NCI-H2107 treated with DMSO at 0.1 percent for 48 hours (cell line): ENCODE data around the gene INPP5F.

Source experiments
- DNase-seq: peaks from one replicate; lab custom pipeline; 2025; ENCODE audit not compliant: unreplicated experiment; lab: John Stamatoyannopoulos, UW

The INPP5F gene

GRCh38 chr10:119815671-119816070, 89.8 kb downstream of the INPP5F start:
- DNase-seq = no peak

- DNase-seq = no peak
Observed at GRCh38 chr10:119817991-119818888, 92.4 kb downstream of the INPP5F start.

GRCh38 chr10:119818889-119819270, 93.0 kb downstream of the INPP5F start:
- no peak for DNase-seq

- DNase-seq = peak; percentile 12
Observed at GRCh38 chr10:119821182-119821581, 95.3 kb downstream of the INPP5F start.

DNA sequence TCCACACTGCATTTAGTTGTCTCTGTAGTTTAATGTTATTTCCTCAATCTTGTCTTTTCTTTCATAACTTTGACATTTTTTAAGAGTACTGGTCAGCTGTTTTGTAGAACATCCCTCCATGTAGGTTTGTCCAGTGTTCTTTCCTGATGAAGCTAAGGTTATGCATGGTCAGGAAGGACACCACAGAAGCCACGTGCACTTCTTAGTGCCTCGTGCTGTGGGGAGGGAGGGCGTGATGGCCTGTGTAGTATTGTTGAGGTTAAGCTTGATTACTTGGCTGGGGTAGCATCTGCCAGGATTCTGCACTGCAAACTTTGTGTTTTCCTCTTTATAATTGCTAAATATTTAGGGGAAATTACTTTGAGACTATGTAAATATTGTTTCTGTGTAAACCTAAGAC, 98.4 kb downstream of the INPP5F start:
- no peak for DNase-seq

- no peak for DNase-seq
Observed at GRCh38 chr10:119826771-119827170, 100.9 kb downstream of the INPP5F start.

DNA sequence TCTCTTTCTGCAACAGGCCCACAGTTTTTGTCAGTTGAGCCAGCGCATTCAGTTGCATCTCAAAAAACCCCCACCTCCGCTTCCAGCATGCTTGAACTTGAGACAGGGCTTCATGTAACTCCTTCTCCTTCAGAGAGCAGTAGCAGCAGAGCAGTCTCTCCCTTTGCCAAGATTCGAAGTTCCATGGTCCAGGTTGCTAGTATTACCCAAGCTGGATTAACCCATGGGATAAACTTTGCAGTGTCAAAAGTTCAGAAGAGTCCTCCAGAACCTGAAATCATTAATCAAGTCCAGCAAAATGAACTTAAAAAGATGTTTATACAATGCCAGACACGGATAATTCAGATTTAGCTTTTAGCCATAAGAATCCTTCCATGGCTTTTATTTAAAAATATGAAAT, 101.6 kb downstream of the INPP5F start:
- DNase-seq = no peak

DNA sequence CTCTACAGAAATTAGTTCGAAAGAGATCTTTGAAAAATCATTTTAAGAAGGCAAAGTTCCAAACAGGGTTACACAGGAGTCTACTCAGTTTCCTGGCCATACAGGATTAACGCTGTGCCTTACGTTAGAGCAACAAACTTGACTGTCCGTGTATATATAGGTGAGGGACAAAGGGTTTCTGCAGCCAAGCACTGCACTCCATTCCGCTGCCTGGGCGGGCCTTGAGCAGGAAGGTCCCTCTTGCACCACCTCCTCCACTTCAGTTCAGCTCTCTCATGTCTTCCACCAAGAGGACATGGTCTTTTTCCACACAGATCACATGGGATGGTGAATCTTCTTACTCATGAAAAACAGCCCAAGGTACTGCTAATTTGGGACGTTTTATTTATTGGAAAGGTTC, 103.6 kb downstream of the INPP5F start:
- no peak for DNase-seq

DNA sequence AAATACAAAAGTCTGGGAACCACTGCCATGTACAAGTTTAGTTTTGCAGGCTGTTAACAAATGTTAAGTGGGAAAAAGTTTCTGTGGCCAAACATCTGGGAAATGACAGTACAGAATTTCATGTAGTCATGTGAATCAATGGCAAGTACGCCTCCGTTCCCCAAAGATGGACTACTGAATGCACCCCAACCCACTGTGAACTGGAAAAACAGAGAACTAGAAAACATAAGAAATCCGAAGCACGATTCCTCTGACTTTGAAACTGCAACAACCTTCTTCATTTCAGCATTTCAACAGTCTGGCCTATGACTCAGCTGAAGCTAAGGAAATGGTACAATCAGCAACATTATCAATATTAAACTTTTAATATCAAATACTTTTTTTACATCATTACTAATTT, 105.0 kb downstream of the INPP5F start:
- no peak for DNase-seq

DNA sequence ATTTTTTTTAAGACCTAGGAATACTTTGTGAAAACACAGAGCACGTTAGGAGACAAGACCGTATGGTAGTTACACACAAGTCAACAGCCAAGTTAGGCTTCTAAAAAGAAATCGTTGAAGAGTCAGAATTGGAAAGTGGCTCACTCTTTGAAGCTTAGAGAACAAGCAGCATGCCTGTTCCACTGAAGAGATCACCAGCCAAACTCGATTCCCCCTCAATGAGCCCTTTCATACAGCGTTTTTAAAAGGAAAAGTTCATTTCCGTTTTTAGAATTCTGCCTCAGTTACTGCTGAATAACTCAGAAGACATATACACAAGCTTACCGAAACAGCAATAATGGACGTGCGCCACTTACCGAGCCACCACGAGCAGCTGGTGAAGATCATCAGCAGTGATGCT, 105.8 kb downstream of the INPP5F start:
- no peak for DNase-seq

DNA sequence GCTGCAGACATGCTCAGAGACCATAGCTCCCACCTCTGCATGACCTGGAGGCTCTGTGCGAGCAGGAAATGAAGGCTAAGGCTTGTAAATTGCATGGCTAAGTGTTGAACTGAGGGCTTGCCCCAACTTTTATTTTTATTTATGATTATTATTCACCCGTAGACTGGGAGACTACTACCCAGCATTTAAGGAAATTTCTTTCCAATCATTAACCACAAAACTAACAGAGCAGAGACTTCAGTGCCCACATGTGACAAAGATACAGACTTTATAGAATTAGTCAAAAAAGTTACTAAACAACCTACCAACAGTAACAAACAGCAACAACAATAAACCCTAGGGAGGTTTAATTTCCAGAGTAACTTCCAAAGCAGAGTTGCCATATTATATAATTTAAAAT, 107.1 kb downstream of the INPP5F start:
- no peak for DNase-seq

GRCh38 chr10:119834188-119834587, 108.3 kb downstream of the INPP5F start:
- no peak for DNase-seq

- DNase-seq = no peak
Observed at GRCh38 chr10:119845656-119846055, 119.8 kb downstream of the INPP5F start.

- no peak for DNase-seq
Observed at GRCh38 chr10:119849031-119849789, 123.4 kb downstream of the INPP5F start.

GRCh38 chr10:119849944-119850343, 124.1 kb downstream of the INPP5F start:
- DNase-seq = no peak

- DNase-seq = no peak
Observed at GRCh38 chr10:119852277-119852676, 126.4 kb downstream of the INPP5F start.

DNA sequence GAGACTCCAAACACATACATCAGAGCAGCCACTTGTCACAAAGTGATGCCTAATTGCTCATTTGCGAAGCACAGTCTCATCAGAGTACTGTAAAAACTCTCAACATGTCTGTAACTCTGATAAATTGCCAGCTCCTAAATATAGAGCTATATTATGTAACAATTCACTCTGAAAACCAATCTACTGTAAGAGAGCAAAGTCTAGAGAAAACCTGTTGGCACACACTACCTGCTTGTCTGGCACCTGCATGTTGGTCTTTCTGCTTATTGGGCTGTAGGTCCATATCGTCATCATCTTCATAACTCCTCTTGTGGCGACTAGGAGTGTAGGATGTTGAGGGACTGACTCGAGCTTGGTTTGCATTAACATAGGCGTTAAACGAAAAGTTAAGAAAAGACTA, 127.0 kb downstream of the INPP5F start:
- DNase-seq = no peak

DNA sequence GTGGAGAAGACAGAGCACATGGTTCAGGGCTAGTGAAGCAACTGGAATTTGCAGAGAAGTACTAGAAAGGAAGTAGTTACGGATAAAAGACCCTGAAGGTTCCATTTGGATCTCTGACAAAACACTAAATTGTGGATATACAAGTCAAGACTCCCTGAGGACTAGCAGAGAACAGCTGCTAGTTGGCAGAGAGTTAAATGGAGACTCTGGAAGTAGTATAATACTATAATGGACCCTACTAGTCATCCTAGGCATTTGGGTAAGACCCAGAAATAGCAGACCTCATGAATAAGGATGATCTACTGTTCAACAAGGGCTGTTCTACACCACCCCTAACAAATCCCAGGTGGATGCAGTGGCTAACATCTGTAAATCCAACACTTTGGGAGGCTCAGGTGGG, 127.7 kb downstream of the INPP5F start:
- no peak for DNase-seq

DNA sequence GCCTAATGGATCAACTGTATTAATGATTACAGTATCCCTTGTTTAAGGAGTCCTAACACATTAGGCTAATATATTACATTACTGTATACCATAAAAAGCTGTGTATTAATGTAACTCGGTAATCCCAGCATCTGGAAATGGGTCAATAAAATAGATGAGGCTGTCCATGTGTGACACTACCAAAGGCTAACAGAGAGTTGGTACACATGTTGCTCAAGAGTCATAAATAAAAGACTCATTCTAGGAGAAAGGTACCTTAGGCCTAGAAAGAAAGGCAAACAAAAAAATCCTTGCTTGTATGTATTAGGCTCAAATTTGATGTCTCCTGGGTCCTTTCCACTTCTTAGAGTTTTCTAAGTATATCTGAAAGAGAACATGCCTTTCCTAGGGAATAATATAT, 132.2 kb downstream of the INPP5F start:
- DNase-seq = no peak

DNA sequence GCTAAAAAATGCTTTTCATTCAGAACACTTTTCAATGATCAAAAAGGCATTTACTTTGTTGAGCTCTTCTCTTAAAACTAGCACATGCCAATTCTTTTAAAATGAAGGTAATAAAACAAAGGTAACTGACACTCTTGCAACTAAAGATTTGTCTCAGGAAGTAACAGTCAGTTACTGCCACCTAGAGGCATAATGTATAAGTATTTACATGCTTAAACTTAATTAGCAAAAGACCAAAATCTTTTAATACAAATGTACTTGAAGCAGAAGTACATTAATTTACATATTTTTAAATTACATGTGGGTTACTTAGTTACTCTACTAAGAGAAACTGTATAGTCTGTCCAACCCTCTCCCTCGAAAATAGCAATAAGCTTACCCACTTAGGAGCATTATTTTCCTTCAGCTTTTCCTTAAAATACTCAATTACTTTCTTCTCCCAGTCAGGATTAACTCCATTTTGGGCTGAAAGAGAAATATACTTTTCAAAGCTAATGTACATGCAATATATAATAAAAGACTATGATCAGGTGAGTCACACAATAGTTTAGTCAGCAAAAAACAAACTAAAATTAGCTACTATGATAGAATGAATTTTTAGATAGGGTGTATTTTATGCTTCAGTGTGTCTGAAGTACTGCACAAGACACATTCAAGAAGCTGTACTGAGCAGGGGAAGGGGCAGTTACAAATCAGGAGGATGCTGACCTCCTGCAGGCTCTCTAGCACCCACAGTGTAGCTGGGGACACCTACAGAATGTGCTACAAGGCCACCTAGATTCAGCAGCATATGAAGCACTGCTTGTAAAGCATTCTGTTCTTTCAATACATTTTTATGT, 133.8 kb downstream of the INPP5F start:
- peak; percentile 3 for DNase-seq

DNA sequence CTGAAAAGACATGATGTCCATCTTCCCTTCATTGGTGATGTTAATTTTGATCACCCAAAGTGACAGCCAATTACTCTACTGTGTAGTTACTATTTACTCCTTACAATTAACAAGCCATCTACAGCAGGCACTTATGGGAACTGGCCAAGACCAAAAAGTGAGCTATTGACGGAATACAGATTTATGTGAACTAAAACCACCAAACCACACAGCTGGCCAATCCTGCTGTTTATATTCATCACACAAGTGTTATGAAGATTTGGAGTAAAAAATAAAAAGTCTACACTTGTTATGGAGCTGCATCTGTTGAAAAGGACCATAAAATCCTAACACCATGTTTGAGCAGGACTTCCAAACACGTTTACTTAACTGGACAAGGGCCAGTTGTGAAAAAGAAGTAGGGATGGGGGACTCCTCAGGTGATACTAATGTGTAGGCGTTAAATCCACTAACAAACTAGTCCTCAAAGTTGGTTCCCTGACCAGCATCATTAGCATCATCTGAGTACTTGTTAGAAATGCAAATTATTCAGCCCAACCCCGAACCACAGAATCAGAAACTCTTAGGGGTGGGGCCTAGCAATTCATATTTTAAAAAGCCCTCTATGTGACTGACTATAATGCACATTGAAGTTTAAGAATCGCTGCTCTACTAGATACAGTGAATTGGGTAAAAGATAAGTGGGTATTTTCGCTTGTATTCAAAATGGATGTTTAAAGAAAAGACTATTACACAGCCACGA, 135.2 kb downstream of the INPP5F start:
- no peak for DNase-seq
